NCI-H1092 treated with DMSO at 0.1 percent for 48 hours (cell line): ENCODE results near the gene PDGFB.

ENCODE experiments used
- DNase-seq: peaks from one replicate; lab custom pipeline; 2025; lab: John Stamatoyannopoulos, UW

The PDGFB gene

DNA sequence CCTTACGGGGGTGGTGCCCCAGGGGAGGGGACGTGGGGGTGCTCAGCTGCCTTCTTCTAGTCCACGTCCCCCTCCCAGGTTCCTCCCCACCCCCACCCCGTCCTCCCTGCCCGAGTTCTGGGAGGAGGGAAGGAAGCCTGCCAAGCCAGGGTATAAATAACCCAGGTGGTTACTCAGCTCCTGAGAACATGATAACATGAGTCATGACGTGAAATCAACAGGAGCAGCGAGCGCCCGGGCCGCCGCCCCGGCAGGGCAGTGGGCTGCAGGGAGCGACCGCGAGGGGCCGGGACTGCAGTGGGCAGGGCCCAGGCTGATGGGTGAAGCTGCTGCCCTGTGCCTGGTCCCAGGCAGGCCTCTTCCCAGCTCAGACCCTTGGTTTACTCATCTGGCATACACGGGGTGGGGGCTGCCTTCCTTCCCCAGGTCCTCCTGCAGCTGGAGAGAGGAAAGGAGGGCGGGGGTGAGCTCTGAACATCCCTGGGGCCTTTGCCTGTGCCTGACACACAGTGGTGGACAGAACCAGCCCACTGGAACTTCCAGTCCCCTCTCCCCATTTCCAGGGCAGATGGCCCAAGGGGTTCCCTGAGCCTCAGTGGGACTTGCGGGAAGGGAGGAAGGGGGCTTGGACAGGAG, 8.8 kb upstream of the PDGFB start:
- peak; percentile 29 for DNase-seq

DNA sequence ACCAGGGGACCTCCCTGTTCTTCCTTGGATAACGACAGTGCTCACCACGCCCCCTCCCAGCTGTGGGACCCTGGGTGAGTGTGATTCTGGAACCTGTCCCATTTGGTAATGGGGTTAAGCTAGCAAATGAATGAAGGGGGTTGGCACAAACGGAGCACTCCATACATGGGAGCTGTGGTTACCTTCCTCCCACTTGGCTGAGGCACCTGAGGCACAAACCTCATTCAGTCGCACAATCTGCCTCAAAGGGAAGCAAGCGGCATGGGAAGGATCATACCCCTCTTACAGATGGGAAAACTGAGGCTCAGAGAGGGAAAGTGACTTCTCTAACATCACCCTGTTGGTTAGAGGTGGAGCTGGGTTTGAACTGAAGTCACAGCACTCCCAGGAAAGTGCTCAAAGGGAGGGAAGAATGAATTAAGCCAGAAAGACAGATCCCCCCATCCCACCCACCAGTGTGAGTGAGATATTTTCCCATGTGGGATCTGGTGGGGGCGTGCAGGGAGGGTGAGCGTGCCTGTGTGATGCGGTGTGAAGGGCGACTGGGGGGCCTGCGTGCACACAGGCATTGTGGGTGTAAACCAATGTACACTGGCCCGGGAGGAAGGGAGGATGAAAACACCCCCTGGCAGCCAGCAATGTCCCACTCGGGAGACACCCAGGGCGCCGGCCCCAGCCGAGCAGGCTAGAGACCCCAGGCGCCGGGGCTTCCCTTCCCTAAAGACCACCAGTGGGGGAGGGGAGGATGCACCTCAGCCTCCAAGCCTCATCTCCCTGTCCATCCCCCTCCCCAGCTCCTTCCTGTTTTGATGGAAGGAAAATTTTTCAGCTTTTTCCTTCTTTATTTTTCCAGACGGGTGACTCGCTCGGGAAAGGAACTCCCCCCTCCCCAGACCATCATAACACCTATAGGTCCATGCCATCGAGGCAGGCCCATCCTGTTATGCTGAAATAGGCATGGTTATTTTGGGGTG, 8.0 kb upstream of the PDGFB start:
- no peak for DNase-seq

DNA sequence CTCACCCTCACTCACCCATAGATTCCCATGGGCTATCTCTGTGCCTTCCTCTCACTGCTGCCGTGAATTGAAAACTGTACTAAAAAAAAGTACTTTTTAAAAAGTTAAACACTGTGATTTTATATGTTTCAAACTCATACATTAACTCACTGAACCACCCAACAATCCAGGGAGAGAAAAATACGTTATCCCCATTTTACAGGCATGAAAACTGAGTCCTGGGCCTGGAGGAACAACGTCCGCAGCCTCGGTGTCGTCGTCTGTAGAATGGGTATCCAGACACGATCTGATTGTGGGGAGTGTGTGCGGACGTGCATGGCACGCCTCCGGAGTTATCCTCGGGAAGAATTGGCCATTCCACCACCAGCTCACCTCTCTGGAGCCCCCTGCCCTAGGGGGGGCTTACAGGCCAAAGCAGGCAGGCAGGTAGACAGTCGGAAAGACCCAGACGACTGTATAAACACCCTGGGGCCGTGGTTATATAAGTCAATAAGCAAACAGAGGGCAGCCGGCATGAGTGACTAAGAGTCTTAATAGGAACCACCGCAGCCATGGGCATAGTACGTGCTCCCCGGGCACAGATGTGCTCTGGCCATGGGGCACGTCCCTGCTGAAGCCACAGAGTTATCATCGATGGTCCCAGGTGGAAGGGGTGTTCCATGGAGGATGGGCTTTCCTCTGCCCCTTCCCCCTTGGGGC, 7.1 kb upstream of the PDGFB start:
- DNase-seq = no peak

DNA sequence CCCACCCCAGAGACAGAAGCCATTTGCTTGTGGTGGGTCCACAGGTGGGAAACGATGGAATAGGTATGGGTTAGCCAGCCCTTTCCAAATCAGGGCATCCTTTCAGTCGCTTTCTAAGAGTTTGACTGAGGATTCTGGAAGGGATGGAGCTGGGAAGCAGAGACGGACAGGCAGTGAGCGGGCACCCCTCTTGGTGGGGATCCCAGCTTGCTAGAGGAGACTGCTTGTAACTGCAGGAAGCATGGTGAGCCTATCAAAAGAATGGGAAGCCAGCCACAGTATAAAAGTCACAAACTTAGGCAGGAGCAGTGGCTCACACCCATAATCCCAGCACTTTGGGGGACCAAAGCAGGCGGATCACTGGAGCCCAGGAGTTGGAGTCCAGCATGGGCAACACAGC, 6.1 kb upstream of the PDGFB start:
- no peak for DNase-seq

DNA sequence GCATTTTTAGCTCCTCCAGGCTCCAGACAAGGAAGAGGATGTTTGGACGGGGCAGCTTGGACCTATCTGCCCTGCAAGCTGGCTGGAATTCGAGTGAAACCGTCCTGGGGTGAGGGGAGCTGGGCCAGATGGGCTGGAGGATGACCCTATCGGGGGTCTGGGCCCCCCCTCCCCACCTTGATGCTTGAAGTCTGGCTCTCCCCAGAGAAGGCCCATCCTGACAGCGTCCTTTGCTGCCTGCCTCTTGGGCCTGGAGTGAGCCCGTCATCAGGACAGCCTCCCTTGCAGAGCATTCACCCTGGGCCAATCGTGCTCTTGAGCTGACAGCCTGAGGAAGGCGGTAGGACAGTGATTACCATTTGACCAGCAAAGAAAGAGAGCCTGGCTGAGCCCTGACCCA, 5.3 kb upstream of the PDGFB start:
- DNase-seq = no peak

DNA sequence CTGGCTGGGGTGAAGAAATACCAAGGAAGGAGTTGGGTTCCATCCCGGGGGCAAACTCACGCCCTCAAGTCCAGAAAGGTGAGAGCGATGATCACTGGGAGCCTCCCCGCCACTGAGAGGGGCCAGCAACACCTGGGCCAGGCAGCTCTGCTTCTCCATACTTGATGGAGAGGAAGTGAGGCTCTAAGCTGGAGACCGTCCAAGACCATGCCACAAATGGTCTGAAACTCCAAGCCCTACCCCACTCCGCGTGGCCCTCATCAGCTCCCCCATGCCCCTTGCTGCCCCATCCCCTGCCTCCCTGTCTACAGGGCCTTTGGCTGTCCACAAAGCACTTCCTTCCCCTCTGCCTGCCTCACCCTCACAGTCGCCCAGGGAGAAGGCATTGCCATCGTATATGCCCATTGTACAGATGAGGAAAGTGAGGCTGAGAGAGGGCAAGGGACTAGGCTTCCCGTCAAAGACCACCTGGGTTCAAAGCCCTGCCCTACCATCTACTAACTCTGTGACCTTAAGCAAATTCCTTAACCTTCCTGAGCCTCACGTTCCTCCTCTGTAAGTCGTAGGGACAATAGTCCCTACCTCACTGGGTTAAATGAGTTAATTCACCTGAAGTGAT, 4.4 kb upstream of the PDGFB start:
- no peak for DNase-seq

DNA sequence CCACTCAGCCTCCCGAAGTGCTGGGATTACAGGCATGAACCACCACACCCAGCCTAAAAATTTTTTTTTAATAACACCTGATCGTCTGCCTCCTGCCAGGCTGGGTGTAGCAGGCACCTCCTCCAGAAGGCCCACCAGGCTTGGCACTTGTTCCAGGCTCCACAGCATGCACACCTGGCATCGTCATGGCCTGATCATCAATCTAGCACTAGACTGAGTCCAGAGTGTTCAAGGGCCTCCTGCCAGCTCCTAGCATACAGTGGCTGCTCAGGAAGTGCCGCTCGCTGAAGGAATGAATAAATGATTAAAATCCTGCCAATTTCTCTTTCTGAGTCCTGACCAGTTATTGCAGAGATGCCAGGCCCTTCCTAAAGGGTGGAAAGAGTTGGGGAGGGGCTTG, 3.5 kb upstream of the PDGFB start:
- DNase-seq = no peak

DNA sequence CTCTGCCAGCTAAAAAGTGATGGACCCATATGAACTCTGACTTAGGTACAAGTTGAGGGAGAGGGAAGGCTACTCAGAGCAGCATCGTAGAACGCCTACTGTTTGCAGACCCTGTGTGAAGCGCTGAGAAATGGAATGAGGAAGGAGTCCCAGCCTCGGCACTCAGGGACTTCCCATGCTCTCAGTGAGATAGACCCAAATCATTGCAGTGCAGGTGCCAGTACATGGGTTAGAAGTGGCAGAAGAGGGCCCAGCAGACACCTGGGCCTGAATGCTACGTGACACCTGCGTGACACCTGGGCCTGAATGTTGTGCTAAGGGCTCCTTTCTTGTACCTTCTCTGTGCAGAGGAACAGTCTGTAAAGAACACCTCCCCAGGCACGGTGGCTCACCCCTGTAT, 2.6 kb upstream of the PDGFB start:
- no peak for DNase-seq

DNA sequence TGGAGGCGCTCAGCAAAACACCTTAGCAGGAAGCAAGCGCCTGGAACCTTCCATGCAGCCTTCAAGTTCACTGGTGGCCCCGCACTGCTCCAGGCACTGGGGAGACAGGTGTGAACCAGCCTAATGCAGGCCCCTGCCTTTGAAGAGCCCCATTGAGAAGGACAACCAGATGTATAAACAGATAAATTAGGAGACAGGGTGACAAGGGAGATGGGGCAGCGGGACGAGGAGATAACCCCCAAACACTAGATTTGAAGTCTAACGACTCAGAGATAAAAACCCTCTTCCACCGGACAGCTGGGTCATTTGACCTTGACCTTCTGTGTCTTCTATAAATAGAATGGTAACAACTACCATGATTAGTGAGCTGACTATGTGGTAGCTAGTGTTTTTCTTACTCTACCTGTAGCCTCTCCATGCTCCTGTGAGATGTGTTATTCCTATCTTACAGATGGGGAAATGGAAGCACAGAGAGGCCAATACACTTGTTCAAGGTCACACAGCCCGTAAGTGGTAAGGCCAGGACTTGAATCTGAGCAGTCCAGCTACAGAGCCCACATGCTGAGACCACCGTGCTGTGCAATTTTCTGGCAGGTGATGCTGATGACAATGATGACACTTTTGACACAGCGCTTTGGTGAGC, 2.0 kb upstream of the PDGFB start:
- DNase-seq = no peak

DNA sequence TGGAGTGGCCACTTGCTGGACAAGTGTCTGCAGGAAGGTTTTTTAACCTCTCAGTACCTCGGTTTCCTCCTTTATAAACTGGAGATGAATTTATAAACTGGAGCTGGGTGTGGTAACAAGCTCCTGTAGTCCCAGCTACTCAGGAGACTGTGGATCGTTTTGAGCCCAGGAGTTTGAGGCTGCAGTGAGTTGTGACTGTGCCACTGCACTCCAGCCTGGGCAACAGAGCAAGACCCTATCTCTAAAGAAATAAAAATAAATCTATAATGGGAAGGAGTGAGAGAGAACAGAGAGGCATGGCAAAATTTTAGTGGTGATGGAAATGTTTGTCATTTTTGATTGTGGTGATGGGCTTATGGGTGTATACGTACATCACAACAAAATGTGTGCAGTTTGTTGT, 1.4 kb upstream of the PDGFB start:
- DNase-seq = no peak

DNA sequence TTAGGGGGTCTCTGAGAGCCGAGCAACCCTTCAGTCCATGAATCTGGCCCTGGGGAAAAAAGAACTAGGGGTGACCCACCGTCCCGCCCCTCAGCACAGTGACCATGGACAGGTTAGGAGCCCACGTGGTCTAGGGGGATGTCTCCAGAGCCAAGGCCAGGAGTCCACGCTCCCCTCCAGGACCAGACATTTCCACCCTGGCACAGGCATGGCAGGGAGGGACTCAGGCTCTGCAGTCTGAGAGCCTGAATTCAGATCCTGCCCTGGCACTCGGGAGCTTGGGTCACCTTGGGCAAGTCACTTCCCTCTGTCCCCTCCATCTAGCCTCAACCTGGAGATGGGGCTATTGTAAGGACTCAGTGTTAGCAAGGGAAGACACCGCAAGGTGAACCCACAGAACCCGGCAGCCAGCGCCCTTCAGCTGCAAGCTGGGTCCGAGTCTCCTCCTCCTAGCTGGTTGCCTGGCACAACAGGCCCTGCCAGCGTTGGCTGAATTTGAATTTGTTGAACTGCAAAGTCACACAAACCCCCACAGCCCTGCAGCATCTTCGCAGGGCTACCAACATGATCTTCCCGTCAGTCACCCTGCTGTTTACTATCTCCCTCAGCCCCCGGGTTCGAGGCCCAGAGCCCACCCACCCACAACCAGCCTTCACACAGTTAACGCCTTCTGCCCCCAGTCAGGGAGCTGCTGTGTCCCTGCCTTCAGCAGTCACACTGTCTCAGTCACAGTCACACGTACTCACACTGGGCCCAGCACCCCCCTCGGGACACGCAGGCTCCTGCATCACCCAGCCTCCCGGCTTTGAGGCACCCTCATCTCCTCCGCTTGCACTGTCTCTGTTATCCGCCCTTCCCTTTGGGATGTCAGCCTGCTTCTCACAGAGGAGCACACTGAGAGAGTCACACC, 603 bp upstream of the PDGFB start:
- DNase-seq = no peak

DNA sequence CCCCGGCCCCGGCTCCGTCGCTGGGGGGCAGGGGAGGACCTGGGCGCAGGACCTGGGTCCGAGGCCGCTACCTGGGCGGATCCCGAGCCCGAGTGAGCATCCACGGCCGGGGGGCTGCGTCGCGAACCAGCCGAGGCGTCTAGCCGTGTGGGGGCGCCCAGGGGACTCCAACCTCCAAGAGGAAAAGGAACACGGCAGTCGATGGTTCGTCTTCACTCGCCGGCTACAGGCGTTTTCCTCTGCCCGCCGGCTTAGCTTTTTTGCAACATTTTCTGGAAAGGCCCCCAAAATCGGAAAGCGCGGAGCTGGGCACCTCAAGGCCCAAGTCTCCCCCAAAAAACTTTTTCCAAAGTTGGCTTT, 666 bp downstream of the PDGFB start:
- DNase-seq = no peak

DNA sequence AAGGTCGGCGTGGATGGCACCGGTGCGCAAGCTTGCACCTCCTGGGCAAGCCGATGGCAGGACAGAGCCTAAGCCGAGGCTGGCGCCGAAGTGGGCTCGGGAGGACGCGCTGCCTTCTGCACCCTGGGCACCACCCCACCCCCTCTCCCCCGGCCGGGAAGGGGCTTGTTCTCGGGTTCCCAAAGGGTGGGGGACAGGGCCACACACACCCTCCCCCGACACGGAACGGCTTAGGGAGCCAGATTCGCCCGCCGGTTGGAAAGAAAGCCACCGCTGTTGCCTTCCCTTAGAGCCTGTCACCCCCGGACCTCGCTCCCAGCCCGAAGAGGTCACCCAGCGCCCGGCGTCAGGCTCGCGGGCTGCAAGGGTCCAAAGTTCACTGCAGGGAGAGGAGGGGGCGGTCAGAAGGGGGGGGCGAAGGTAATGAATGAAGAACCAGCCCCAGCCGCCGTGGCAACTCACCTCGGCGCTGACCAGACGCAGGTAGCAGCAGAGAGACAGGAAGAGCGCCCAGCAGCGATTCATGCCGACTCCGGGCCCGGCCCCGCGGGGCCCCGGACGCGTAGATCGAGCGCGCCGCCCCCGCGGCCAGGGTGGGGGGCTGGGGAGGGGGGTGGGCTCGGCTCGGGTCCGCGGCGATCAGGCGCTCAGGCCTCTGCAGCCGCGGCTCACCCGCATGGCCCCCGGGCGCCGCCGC, 1.2 kb downstream of the PDGFB start:
- no peak for DNase-seq

DNA sequence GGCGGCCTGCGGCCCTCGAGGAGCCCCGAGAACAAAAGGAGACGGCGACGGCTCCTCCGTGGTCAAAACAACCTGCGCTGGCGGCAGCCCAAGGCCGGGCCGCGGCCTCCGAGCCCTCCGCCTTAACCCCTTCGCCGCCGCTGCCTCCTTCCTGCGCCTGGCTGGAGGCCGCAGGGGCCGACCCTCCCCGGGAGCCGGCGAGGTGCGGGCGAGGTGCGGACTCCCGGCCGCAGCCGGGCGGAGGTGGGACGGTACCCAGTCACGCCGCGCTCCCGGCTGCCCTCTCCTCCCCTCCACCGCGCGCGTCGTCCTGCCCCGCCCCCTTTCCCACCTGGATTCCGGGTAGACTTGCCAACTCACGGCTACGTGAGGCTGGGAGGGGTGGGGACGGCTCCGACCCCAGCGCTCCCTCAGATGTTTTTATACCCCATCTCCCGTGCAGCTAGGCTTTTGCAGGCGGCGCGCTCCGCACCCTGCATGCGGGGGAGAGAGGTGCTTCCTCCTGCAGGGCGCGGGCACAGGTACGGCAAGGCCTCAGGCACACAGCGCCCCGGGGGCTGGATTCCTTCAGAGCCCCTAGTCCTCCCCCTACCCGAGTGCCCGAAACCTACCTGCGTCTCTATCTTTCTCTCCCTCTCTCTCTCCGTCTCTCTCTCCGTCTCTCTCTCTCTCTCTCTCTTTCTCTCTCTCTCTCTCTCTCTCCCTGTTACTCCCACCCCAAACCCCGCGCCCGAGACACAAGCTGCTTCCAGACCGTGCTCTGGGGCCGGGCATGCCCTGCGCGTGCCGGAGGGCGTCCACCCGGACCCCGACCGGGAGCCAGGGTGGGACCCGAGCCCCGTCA, 2.0 kb downstream of the PDGFB start:
- DNase-seq = no peak

DNA sequence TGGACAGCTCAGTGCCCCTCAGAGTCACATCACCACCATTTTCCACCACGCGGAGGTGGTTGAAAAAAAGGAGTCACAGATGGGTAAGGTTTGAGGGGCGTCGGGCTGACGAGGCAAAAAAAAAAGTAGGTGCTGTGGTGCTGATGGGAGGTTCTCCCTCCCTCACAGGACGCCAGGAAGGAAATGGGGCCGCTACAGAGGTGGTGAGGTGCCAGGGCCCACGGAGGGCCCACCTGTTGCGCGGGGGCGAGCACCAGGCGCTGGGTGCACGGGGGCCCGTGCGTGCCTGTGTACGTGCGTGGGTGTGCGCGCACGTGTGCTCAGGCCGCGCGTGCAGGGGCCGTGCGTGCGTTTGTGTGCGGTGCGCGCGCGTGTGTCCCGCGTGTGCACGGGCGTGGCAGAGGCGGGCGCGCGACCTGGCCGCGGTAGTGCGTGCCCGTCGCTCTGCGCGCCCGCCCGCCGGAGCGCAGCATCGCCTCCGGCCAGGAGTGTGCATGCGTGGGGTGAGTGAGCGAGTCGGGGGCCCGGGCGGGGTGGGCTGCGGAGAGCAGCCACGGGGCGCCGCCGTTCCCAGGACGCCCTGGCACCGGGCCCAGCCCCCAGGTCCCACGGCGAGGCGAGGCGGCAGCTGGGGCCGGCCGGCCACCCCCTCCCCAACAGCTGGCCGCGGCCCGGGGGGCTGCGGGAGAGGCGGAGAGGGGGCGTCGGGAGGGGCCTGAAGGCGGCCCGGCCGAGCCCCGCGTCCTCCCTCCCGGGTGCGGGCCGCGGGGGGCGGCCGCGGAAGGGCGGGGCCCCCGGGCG, 2.8 kb downstream of the PDGFB start:
- no peak for DNase-seq

DNA sequence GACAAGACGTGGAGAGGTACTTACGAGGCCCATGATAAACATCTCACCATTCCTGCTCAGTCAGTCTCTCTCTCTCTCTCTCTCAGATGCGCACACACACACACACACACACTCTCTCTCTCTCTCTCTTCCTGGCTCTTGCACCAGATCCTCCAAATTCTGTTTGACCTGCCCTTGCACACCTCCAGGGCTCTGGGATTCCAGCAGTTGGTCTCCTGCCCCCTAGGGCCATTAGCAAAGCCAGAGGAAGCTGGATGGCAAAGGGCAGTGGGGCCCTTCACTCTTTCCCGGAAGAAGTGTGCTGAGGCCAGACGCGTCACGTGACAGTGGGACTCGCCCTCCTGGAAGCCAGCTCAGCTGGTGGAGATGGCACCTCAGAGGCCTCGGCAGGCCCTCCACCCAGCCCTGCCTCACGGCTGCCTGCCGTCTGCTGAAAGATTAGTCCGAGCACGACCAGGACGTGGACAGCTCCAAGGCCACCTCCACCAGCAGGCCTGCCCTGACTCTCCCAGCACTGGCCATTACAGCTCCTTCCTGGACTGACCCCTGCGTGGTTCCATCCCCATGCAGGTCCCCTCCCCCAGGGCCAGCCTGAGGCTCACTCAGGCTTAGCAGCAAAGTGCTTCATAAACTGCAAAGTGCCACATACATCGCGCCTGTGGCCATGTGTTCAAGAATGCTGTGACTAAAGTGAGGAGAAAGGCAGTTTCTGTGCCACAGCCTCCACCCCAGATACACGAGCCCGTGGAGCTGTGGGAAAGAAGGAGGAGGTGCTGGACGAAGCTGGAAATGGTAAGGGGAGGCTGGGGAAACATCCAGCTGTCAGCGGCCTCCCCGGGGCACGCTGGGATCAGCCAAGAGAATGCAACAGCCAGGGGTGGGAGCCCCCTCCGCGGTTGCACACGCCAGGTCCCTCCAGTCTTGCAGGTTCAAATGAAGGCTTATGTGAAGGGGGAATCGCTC, 3.7 kb downstream of the PDGFB start:
- no peak for DNase-seq
